Mesodermal cell (in vitro differentiated cells): ENCODE measurements around the gene SAMD4A.

Experiments used
- H3K27ac ChIP-seq: 2 replicates; pipeline ENCODE4 v1.7.0; 2013; ENCODE audit warnings: mild to moderate bottlenecking, low read depth, low read length, moderate library complexity; ENCODE audit not compliant: severe bottlenecking
- H3K36me3 ChIP-seq: 2 replicates; pipeline ENCODE4 v1.7.1; 2013; ENCODE audit warnings: mild to moderate bottlenecking, low read length, moderate library complexity; ENCODE audit not compliant: control insufficient read depth, insufficient read depth
- H3K4me1 ChIP-seq: one replicate; pipeline ENCODE4 v1.7.1; 2013; ENCODE audit warnings: mild to moderate bottlenecking, low read length; ENCODE audit not compliant: insufficient read depth, control insufficient read depth, poor library complexity, severe bottlenecking
- H3K4me3 ChIP-seq: 2 replicates; pipeline ENCODE4 v1.7.0; 2013; ENCODE audit warnings: low read length, control low read depth, mild to moderate bottlenecking; ENCODE audit not compliant: insufficient read depth, poor library complexity, severe bottlenecking; ENCODE audit errors: extremely low read depth
- H3K9me3 ChIP-seq: 2 replicates; pipeline ENCODE4 v1.7.1; 2013; ENCODE audit warnings: mild to moderate bottlenecking, low read length, moderate library complexity; ENCODE audit not compliant: control insufficient read depth
- WGBS, 2 experiments: methylation state at CpG; one replicate each; pipeline ENCODE4 v1.1.5; 2013; ENCODE audit warnings: missing lambda C conversion rate in 2 of 2; ENCODE audit not compliant: insufficient coverage in 2 of 2; 5-methylcytosine and 5-hydroxymethylcytosine counted together

SAMD4A gene

DNA sequence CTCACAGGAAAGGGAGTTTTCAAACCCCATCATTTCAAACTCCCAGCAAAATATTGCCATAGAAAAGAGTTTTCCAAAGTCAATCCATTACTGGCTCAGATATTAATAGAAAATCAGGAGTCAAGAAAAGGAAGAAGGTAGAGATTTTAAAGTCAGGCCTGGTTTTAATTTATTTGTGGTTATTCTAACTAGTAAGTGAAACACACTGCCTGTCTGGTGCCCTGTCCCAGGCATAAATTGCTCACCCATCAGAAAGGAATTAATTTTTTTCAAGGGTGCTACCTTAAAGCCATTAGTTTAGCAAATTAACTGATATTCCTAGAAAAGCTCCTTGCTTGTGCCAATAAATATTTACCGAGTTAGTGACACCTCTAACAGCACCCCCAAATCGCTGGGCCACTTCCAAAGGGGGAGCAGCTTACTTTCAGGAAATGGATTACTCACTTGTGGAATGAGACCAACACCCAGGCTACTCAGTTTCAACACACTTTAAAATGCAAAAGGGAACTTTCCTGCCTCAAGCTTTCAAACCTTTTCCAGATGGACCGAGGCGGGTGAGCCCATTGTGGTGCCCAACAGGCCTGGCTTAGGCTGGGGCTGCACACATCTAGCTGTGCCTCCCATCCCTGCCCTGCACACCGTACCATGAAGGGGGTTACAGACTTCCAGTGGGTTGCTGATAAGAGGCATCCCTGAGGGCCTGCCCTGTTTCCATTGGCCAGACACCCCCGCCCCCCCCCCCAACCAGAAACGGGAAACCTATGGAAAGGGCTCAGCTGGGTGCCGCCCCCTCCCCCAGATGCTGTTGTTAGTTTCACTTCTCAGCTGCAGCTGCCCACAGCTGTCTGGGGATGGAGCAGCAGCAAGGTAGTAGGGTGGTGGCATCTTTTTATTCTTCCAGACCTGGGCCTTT is 117.2 kb downstream of the SAMD4A start:
- Histone ChIP-seq H3K36me3 (peaks cover 24% of the 10 kb centered on the region), H3K4me1 (peaks cover 37% of the 10 kb centered on the region), H3K4me3 (no peak overlapping the region), H3K9me3 (peaks cover 6% of the 10 kb centered on the region), H3K27ac (no peak overlapping the region)
- 31 to 36% methylated on average over 4 to 5 of the region's 8 CpGs for WGBS, 2 experiments

DNA sequence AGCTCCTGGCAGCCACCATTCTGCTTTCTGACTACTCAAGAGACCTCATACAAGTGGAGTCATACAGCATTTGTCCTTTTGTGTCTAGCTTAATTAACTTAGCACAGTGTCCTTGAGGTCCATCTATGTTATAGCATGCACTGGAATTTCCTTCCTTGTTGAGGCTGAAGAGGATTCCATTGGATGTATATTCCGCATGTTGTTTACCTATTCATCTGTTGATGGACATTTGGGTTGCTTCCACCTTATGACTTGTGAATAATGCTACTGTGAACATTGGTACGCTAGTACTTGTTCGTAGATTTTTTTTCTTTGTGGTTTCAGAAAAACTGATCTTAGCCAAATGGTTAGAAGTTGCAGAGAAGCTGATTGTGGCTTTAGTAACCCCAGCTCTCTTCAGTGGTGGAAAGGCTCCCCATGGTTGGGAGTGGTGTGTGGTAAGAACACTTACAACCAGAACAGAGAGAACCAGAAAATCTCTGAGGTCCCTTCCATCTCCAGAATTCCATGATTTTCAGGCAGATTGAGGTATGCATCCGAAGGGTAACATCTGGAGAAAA is 118.4 kb downstream of the SAMD4A start:
- Histone ChIP-seq H3K9me3 (peaks cover 6% of the 10 kb centered on the region), H3K4me1 (peaks cover 28% of the 10 kb centered on the region), H3K36me3 (peaks cover 30% of the 10 kb centered on the region), H3K27ac (no peak overlapping the region), H3K4me3 (no peak overlapping the region)
- 95 to 96% methylated on average over 4 of the region's 4 CpGs for WGBS, 2 experiments

DNA sequence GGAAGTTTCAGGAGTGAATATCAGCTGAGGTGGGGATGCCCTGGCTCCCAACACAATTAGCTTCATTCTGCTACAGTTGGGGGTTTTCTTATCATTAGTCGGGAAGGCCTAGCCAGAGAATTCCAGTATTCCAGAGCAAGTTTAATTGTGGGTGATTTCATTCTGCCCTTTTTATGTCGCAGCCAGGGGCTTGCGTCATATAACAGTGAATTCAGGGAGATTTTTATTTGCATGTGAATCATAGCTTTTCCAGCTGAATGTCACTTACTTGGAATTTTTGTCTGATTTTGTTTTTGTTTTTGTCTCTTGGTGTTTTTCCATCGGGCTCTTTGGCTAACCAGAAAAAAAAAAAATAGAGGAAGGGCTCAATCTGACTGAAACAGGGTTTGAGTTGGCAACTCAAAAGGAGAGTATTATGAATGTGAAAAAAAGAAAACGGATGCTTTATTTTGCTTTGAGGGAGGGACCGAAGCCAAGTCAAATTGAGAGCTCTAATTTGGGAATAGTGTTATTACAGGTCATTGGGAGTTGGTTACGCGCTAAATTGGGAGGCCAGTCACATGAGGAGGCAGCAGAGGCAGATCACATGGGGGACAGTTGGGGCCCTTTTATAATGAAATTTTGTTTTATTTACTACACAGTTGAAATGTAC is 119.4 kb downstream of the SAMD4A start:
- Histone ChIP-seq H3K27ac (no peak overlapping the region), H3K36me3 (peaks cover 29% of the 10 kb centered on the region), H3K9me3 (peaks cover 6% of the 10 kb centered on the region), H3K4me1 (peaks cover 34% of the 10 kb centered on the region), H3K4me3 (no peak overlapping the region)
- 93% methylated on average over 5 to 8 of the region's 8 CpGs for WGBS, 2 experiments

DNA sequence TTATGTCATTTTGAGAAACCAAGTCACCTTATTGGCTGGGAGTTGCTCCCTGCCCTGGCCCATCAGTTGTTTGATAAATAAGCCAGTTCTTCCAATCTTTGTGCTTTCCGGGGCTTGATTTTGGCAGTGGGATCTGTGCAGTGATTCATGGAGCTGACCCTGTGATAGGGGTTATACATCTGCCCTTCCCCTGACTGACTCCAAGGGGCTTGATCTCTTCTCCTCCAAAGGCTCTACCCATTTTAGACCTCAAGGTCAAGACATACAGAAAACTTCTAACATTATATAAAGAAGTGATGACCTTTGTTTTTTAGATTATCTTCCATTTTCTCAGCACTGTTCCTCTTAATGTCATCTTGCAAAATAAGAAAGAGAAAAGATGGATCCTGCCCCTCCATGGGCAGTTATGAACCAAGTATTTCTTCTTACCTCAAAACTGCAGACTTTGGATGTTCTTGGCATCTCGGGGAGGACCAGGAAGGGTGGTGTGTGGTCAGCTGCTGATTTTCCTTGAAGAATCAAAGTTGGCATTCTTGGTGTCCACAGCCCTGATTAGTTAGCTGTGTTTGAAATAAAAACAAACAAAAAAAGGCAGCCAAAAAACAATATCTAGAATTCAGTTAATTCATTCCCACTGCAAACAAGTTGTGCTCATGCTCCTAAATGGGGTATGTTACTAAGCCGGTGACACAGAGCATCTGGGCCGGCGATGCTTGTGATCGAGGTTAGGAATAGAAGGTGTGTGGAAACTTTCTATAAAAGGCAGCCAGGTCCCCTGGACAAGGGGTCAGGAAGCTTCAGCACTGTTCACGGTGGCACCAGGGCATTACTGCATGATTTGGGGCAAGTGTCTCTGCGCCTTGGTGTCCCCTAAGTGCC is 120.2 kb downstream of the SAMD4A start:
- WGBS, 2 experiments: 96 to 100% methylated on average over 6 of the region's 8 CpGs
- Histone ChIP-seq H3K4me1 (peaks cover 33% of the 10 kb centered on the region), H3K9me3 (peaks cover 6% of the 10 kb centered on the region), H3K27ac (no peak overlapping the region), H3K36me3 (peaks cover 25% of the 10 kb centered on the region), H3K4me3 (no peak overlapping the region)

DNA sequence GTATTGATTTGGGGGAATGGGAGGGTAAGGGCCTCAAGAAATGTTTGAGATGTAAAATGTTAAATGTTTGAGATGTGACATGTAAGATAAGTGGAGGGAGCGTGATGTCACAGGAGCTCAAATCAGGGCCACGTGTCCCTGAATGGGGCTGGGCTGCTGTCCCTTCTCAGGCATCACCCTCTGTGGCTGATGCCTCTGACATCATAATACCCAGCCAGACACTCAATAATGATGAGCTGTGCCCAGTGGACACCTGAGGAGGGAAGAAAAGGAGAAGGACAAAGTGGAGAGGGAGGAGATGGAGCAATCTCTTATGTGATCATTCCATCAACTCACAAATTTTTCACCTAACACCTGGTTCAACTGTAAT is 120.8 kb downstream of the SAMD4A start:
- 100% methylated on average over 1 to 2 of the region's 2 CpGs for WGBS, 2 experiments
- H3K27ac ChIP-seq: no peak overlapping the region
- no peak overlapping the region for H3K4me3 ChIP-seq
- peaks cover 32% of the 10 kb centered on the region for H3K4me1 ChIP-seq
- H3K9me3 ChIP-seq: peaks cover 6% of the 10 kb centered on the region
- peaks cover 25% of the 10 kb centered on the region for H3K36me3 ChIP-seq

DNA sequence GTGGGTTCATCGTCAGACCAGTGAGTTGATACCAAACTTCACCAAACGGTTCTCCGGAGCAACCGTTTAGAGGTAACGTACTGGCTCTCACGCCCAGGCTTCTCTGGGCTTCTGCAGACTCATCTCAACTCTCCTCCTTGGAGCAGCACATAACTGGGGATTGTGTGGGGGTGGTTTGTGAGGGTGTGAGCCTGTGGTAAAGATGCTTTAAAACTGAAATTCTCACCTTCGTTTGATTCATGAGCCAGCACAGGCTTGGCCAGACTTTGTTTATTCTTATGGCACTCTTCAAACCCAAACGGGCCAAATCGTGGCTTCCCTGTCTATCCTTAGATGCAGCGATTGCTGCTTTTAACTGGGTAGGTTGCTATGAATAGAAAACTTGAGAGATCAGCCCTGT is 121.3 kb downstream of the SAMD4A start:
- Histone ChIP-seq H3K9me3 (peaks cover 6% of the 10 kb centered on the region), H3K27ac (no peak overlapping the region), H3K4me1 (peaks cover 35% of the 10 kb centered on the region), H3K36me3 (peaks cover 25% of the 10 kb centered on the region), H3K4me3 (no peak overlapping the region)
- WGBS, 2 experiments: 95 to 100% methylated on average over 4 of the region's 10 CpGs

GRCh38 chr14:54689928-54690327 is 123.0 kb downstream of the SAMD4A start:
- no peak overlapping the region for H3K4me3 ChIP-seq
- peaks cover 21% of the 10 kb centered on the region for H3K4me1 ChIP-seq
- H3K36me3 ChIP-seq: peaks cover 38% of the 10 kb centered on the region
- WGBS, 2 experiments: 100% methylated on average over 1 of the region's 1 CpG
- peaks cover 6% of the 10 kb centered on the region for H3K9me3 ChIP-seq
- H3K27ac ChIP-seq: no peak overlapping the region

DNA sequence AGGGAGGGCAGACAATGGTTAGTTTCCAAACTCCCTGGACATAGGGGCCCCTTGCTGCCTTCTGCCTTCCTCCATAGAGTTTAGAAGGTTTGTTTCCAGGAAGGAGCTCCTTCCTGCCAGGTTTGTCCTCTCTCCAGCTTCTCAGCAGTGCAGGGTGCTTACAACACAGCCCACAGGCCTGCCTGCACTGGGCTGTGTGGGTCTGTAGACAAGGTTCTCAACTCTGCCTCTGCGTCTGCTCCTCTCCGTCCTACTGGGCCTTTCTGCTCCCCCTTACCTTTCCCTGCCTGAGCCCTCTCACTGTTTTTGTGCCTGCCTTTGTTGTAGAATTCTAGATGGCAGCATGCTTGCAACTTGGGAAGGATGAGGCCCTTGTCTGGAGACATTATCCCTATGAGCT is 124.0 kb downstream of the SAMD4A start:
- Histone ChIP-seq H3K4me1 (peaks cover 21% of the 10 kb centered on the region), H3K36me3 (peaks cover 32% of the 10 kb centered on the region), H3K4me3 (no peak overlapping the region), H3K9me3 (no peaks in the 10 kb centered on the region), H3K27ac (no peak overlapping the region)
- WGBS, 2 experiments: 100% methylated on average over 1 to 2 of the region's 2 CpGs

- H3K36me3 ChIP-seq: peaks cover 37% of the 10 kb centered on the region
- peak overlapping the region; percentile 19 for H3K27ac ChIP-seq
- peaks cover 21% of the 10 kb centered on the region for H3K4me1 ChIP-seq
- no peak overlapping the region for H3K4me3 ChIP-seq
- no peaks in the 10 kb centered on the region for H3K9me3 ChIP-seq
- 18% methylated on average over 2 of the region's 5 CpGs; no CpG with 5 or more reads in 1 of the 2 experiments for WGBS, 2 experiments
These were observed 124.8 kb downstream of the SAMD4A start for GRCh38 chr14:54691525-54692283.
